ENCODE data around the gene SCO2.

SCO2 gene

DNA sequence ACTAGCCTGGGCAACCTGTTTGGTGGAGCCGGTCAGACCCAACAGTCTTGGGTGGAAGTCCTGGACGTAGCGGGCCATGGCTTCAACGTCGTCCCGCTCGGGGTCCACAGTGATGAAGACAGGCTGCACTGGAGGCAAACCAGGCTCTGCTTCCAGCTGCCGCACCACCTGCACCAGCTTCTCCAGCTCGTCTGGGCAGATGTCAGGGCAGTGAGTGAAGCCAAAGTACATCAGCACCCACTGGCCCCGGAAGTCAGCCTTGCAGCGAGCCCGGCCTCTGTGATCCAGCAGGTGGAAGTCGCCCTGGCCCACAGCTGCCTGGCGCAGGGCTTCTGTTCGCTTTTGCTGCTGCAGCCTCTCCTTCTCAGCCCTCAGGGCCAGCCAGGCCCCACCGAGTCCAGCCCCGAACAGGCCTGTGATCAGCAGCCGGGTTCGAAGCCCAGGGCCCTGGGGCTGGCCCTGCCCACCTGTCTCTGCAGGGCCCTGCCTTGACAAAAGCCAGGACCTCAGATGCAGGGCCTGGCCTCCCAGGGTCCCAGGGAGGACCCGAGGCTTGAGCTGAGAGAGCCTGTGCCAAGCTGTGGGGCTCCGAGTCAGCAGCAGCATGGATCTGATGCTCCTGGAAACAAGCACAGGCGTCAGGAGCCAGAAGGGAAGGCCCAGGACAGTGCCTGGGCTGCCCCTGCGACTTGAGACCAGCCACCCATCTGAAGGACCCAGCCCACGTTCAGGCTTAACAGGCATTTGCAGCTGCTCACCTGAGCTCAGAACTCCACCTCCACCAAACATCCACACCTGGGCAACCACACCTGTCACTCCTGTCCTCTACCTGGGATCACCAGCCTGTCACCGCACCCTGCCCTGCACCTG, 1.4 kb downstream of the SCO2 start:
- Mint-ChIP-seq H3K4me3 (peak overlapping the region; percentile 92), H3K27me3 (ENCODE audit: low read depth, poor library complexity) (peaks cover 19% of the 10 kb centered on the region), H3K9me3 (no peaks in the 10 kb centered on the region), H3K4me1 (peaks cover 23% of the 10 kb centered on the region), H3K27ac (peak overlapping the region; percentile 90), H3K36me3 (ENCODE audit: low read depth) (peaks cover 20% of the 10 kb centered on the region)
- TF ChIP-seq, protein P1, sequence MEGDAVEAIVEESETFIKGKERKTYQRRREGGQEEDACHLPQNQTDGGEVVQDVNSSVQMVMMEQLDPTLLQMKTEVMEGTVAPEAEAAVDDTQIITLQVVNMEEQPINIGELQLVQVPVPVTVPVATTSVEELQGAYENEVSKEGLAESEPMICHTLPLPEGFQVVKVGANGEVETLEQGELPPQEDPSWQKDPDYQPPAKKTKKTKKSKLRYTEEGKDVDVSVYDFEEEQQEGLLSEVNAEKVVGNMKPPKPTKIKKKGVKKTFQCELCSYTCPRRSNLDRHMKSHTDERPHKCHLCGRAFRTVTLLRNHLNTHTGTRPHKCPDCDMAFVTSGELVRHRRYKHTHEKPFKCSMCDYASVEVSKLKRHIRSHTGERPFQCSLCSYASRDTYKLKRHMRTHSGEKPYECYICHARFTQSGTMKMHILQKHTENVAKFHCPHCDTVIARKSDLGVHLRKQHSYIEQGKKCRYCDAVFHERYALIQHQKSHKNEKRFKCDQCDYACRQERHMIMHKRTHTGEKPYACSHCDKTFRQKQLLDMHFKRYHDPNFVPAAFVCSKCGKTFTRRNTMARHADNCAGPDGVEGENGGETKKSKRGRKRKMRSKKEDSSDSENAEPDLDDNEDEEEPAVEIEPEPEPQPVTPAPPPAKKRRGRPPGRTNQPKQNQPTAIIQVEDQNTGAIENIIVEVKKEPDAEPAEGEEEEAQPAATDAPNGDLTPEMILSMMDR (IDR thresholded peaks at IDR 0.05), result no peak
- DNase-seq, result no peak

DNA sequence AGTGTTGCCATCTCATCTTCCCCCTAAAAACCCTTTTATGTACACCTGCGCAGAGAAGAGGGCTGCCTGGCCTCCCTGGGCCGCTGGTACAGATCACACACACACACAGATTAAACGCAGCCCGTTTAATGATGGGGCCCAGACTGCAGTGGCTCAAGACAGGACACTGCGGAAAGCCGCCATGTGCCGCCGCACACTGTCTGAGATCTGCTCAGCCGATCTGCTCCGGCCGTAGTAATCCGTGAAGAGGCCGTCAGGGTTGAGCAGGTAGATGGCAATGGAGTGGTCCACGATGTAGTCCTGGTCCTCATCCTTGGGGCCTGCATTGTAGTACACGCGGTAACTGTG, 2.0 kb downstream of the SCO2 start:
- Mint-ChIP-seq H3K4me3 (peak overlapping the region; percentile 25), H3K27me3 (ENCODE audit: low read depth, poor library complexity) (peaks cover 13% of the 10 kb centered on the region), H3K36me3 (ENCODE audit: low read depth) (peaks cover 24% of the 10 kb centered on the region), H3K4me1 (peaks cover 23% of the 10 kb centered on the region), H3K27ac (peak overlapping the region; percentile 64), H3K9me3 (no peaks in the 10 kb centered on the region)
- no peak for DNase-seq
- TF ChIP-seq, protein P1 (IDR thresholded peaks at IDR 0.05), result no peak

DNA sequence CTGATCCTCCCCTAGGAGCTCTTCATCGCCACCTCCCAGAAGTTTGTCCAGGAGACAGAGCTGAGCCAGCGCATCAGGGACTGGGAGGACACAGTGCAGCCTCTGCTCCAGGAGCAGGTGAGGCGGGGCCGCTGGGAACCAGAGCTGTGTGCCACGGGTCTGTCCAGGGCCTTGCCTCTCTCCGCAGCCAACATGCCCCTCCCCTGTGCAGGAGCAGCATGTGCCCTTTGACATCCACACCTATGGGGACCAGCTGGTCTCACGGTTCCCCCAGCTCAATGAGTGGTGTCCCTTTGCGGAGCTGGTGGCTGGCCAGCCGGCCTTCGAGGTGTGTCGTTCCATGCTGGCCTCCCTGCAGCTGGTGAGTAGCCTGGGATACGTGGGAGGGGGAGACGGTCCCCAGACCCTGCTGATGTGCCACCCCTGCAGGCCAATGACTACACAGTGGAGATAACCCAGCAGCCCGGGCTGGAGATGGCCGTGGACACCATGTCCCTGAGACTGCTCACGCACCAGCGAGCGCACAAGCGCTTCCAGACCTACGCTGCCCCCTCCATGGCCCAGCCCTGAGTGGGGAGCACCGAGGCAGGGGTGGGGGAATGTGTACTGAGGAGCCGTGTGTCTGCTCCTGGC, 2.5 kb downstream of the SCO2 start:
- H3K4me1 Mint-ChIP-seq, result peaks cover 21% of the 10 kb centered on the region
- TF ChIP-seq, protein P1 (IDR thresholded peaks at IDR 0.05), result no peak
- no peak for DNase-seq
- H3K9me3 Mint-ChIP-seq, result no peaks in the 10 kb centered on the region
- peak overlapping the region; percentile 25 for H3K4me3 Mint-ChIP-seq
- peaks cover 19% of the 10 kb centered on the region for H3K36me3 Mint-ChIP-seq (ENCODE audit: low read depth)
- no peak overlapping the region for H3K27ac Mint-ChIP-seq
- H3K27me3 Mint-ChIP-seq (ENCODE audit: low read depth, poor library complexity), result peaks cover 8% of the 10 kb centered on the region

DNA sequence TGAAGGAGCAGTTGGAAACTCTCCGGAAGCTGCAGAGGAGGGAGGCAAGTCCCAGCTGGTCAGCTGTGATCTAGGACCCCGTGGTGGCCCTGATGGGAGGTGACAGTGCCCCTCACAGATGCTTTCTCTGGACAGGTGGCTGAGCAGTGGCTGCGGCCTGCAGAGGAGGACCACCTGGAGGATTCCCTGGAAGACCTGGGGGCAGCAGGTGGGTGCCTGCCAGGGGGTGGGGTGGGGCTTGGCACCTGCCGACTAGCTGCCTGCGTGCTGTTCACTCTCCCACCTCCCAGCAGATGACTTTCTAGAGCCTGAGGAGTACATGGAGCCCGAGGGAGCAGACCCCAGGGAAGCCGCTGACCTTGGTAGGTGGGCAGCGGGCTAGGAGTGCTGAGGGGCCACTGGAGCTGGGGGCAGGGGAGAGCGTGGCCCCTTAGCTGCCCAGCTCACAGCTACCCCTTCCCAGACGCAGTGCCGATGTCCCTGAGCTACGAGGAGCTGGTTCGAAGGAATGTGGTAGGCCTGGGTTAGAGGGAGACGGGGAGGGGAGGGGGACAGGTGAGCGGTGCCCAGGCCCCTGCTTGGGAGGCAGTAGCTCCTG, 3.1 kb downstream of the SCO2 start:
- H3K4me3 Mint-ChIP-seq, result no peak overlapping the region
- H3K27ac Mint-ChIP-seq, result no peak overlapping the region
- H3K36me3 Mint-ChIP-seq (ENCODE audit: low read depth), result peaks cover 16% of the 10 kb centered on the region
- no peak for DNase-seq
- TF ChIP-seq, protein P1 (IDR thresholded peaks at IDR 0.05), result no peak
- H3K9me3 Mint-ChIP-seq, result no peaks in the 10 kb centered on the region
- H3K4me1 Mint-ChIP-seq, result peaks cover 15% of the 10 kb centered on the region
- H3K27me3 Mint-ChIP-seq (ENCODE audit: low read depth, poor library complexity), result peaks cover 2% of the 10 kb centered on the region

DNA sequence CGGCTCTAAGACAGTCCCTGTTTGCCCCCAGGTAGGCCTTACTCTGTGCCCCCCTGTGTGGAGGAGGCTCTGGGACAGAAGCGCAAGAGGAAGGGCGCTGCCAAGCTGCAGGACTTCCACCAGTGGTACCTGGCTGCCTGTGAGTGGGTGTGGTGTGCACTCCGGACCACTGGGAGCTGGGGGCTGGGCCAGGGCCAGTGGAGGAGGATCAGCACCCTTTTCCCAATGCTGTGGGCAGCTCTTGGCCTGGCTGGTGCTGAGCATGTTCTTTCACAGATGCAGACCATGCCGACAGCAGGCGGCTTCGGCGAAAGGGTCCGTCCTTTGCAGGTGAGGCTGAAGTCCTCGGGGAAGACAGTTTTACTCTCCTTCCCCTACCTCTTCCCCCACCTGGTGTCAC, 3.7 kb downstream of the SCO2 start:
- Mint-ChIP-seq H3K4me3 (no peak overlapping the region), H3K27me3 (ENCODE audit: low read depth, poor library complexity) (no peaks in the 10 kb centered on the region), H3K36me3 (ENCODE audit: low read depth) (peaks cover 16% of the 10 kb centered on the region), H3K4me1 (peaks cover 9% of the 10 kb centered on the region), H3K27ac (no peak overlapping the region), H3K9me3 (no peaks in the 10 kb centered on the region)
- no peak for DNase-seq
- TF ChIP-seq, protein P1 (IDR thresholded peaks at IDR 0.05), result no peak
